Stimulated activated CD4-positive, alpha-beta T cell treated with anti-CD3 and anti-CD28 coated beads, Interleukin-2, amount 100 ng/mL, for 24 hours (primary cell): ENCODE measurements around the gene AKT1.

ENCODE experiments used
- DNase-seq, 2 donors: peaks; one replicate each; pipeline ENCODE4 v3.0.0-alpha.2; 2020

The AKT1 gene

DNA sequence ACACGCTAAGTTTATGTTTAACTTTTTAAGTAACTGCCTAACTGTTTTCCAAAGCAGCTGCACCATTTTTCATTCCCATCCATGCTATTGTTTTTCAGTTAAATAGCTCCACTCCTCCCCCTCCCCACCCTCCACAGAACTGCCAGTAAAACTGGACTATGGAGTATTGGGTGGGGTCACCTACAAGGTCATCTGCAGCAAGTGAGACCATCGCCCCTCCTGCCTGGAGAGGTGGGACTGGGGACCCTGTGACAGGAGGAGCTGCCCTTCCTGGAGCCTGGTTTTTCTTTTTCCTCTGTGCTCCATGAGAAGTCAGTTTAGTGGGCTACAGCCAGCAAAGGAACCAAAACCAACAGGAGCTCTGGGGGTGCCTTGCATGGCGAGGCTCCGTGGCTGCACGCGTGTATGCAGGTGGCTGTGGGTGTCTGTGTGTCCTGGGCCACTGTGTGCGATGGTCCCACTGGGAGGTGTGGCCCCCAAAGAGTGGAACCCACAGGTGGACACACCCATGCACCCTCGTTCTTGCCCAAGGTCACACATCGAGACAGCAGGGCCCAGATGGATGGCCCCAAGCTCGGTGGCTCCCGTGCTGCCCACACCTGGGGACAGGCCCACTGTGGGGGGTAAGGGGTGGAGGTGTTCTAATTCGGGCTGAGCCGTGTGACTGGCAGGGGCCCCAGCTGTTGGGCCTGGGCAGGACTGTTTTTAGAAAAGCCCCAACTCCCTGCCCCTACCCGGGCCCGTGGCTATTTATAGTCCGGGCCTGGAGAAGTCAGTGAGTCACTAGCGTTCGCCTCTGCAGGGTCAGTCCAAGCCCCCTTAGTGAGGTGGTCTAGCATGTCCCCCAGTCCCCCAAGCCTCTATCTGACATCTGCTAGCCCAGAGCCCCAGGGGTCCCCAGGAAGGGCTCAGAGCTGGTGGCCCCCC is 73.8 kb downstream of the AKT1 start:
- no peak for DNase-seq
